OCI-LY3 (cell line): ENCODE measurements around the gene CCDC187.

Experiments
- EZH2phosphoT487 ChIP-seq: fragments of 200-600 bp; shearing (Covaris generic); IDR thresholded peaks from 2 replicates; pipeline ENCODE4 v1.6.1; 2018; ENCODE audit warnings: antibody characterized with exemption, mixed run types, low read depth
- TF ChIP-seq, protein P1 (sequence below): fragments of 200-600, 300-600 bp; sonication (generic); IDR thresholded peaks from 2 replicates; pipeline ENCODE4 v1.5.1; 2014; ENCODE audit warnings: antibody characterized with exemption, low read length, low read depth

DNA sequence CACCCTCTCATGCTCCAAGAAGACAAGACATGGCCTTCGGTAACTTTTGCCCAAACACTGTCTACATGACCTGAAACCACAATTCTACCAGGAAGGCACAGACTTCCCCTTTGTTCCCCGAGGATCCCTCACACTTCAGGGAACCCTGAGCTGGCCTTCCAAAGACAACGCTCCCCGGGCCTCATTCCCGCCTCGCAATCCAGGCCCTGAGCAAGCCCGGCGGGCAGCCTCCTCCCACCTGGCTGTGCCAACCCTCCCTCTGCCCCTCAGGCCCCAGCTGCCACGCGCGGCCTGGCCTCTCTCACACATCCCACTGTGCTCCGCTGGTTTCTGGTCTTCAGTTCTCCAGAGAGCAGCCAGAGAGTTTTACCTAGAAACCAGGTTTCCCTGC, 65.6 kb downstream of the CCDC187 start:
- TF ChIP-seq, protein P1, sequence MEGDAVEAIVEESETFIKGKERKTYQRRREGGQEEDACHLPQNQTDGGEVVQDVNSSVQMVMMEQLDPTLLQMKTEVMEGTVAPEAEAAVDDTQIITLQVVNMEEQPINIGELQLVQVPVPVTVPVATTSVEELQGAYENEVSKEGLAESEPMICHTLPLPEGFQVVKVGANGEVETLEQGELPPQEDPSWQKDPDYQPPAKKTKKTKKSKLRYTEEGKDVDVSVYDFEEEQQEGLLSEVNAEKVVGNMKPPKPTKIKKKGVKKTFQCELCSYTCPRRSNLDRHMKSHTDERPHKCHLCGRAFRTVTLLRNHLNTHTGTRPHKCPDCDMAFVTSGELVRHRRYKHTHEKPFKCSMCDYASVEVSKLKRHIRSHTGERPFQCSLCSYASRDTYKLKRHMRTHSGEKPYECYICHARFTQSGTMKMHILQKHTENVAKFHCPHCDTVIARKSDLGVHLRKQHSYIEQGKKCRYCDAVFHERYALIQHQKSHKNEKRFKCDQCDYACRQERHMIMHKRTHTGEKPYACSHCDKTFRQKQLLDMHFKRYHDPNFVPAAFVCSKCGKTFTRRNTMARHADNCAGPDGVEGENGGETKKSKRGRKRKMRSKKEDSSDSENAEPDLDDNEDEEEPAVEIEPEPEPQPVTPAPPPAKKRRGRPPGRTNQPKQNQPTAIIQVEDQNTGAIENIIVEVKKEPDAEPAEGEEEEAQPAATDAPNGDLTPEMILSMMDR: no peak
- TF ChIP-seq EZH2phosphoT487: no peak
